T-helper 9 cell (primary cell): ENCODE data around the gene CMTM5.
"Not testable (repeated sequence)": the region's sequence is repeated elsewhere in the genome, so short reads cannot be mapped to it uniquely, and the experiment has no call there.

ENCODE experiments used
- DNase-seq: peaks from one replicate; pipeline ENCODE4 v3.0.0-alpha.2; 2020

CMTM5 gene

GRCh38 chr14:23400496-23401149, 23.8 kb downstream of the CMTM5 start:
- not testable (repeated sequence) for DNase-seq

- DNase-seq, result no peak
Measured at GRCh38 chr14:23401291-23401690, 24.4 kb downstream of the CMTM5 start.

- no peak for DNase-seq
Measured at GRCh38 chr14:23402296-23403138, 25.7 kb downstream of the CMTM5 start.

GRCh38 chr14:23403139-23403438, 26.2 kb downstream of the CMTM5 start:
- no peak for DNase-seq

GRCh38 chr14:23403908-23404307, 27.1 kb downstream of the CMTM5 start:
- no peak for DNase-seq

GRCh38 chr14:23404331-23404900, 27.6 kb downstream of the CMTM5 start:
- no peak for DNase-seq

- no peak for DNase-seq
Measured at GRCh38 chr14:23405096-23405495, 28.2 kb downstream of the CMTM5 start.

GRCh38 chr14:23405516-23406025, 28.7 kb downstream of the CMTM5 start:
- DNase-seq, result no peak

- DNase-seq, result no peak
Measured at GRCh38 chr14:23406244-23406643, 29.4 kb downstream of the CMTM5 start.

- no peak for DNase-seq
Measured at GRCh38 chr14:23406725-23407355, 30.0 kb downstream of the CMTM5 start.

- DNase-seq, result no peak
Measured at GRCh38 chr14:23407516-23408306, 30.9 kb downstream of the CMTM5 start, which contains the start of gene MYH6. MYH6 (minus strand) TSS chr14:23408273; CDS start chr14:23407223, 1,050 bp downstream.

GRCh38 chr14:23408307-23408630, 31.4 kb downstream of the CMTM5 start:
- no peak for DNase-seq

GRCh38 chr14:23409475-23409874, 32.6 kb downstream of the CMTM5 start:
- no peak for DNase-seq

GRCh38 chr14:23409966-23410635, 33.3 kb downstream of the CMTM5 start:
- DNase-seq, result no peak

- DNase-seq, result no peak
Measured at GRCh38 chr14:23411563-23412525, 35.0 kb downstream of the CMTM5 start.

GRCh38 chr14:23413681-23414080, 36.8 kb downstream of the CMTM5 start:
- no peak for DNase-seq

- no peak for DNase-seq
Measured at GRCh38 chr14:23414254-23414653, 37.4 kb downstream of the CMTM5 start.

- no peak for DNase-seq
Measured at GRCh38 chr14:23414906-23415820, 38.3 kb downstream of the CMTM5 start.
